GM19324 (cell line): ENCODE data around the gene TBC1D22A.

Experiments used
- ATAC-seq: cut with Tn5 transposase; IDR thresholded peaks from one replicate; pipeline ENCODE4 v1.9.1; 2021; ENCODE audit warnings: mild to moderate bottlenecking, moderate library complexity; ENCODE audit not compliant: unreplicated experiment, low FRiP score

The TBC1D22A gene

GRCh38 chr22:46792841-46793261, 30.4 kb downstream of the TBC1D22A start:
- no peak for ATAC-seq

GRCh38 chr22:46793497-46793896, 31.0 kb downstream of the TBC1D22A start:
- no peak for ATAC-seq

- ATAC-seq: no peak
Observed at GRCh38 chr22:46794067-46794466, 31.6 kb downstream of the TBC1D22A start.

GRCh38 chr22:46794491-46794890, 32.0 kb downstream of the TBC1D22A start:
- no peak for ATAC-seq

GRCh38 chr22:46795140-46795539, 32.7 kb downstream of the TBC1D22A start:
- ATAC-seq: no peak

- no peak for ATAC-seq
Observed at GRCh38 chr22:46795845-46796565, 33.6 kb downstream of the TBC1D22A start.

- no peak for ATAC-seq
Observed at GRCh38 chr22:46796566-46797195, 34.2 kb downstream of the TBC1D22A start.

GRCh38 chr22:46797355-46797754, 34.9 kb downstream of the TBC1D22A start:
- ATAC-seq: no peak

- no peak for ATAC-seq
Observed at GRCh38 chr22:46798041-46798365, 35.6 kb downstream of the TBC1D22A start.

- ATAC-seq: no peak
Observed at GRCh38 chr22:46798366-46799350, 36.2 kb downstream of the TBC1D22A start.

- ATAC-seq: no peak
Observed at GRCh38 chr22:46799626-46800025, 37.2 kb downstream of the TBC1D22A start.

GRCh38 chr22:46800102-46800857, 37.8 kb downstream of the TBC1D22A start:
- ATAC-seq: no peak

- no peak for ATAC-seq
Observed at GRCh38 chr22:46801331-46801811, 38.9 kb downstream of the TBC1D22A start.

- no peak for ATAC-seq
Observed at GRCh38 chr22:46801826-46802607, 39.6 kb downstream of the TBC1D22A start.

GRCh38 chr22:46802608-46803027, 40.2 kb downstream of the TBC1D22A start:
- ATAC-seq: no peak

- ATAC-seq: no peak
Observed at GRCh38 chr22:46803031-46803880, 40.8 kb downstream of the TBC1D22A start.

- ATAC-seq: no peak
Observed at GRCh38 chr22:46803936-46804335, 41.5 kb downstream of the TBC1D22A start.

GRCh38 chr22:46806794-46807193, 44.3 kb downstream of the TBC1D22A start:
- no peak for ATAC-seq

- no peak for ATAC-seq
Observed at GRCh38 chr22:46807458-46807857, 45.0 kb downstream of the TBC1D22A start.
